Bronchial epithelial cell (primary cell): ENCODE measurements around the gene CIT. TPM values are rescaled to one million over a fixed set of nuclear protein-coding genes. Genes with fewer than 3 reads are reported as not detected.
A peak's percentile ranks its signal among the peaks of the same experiment; 100 is the strongest.

Experiments used
- DNase-seq: peaks from one replicate; pipeline ENCODE4 v3.0.0-alpha.2; 2010; ENCODE audit warnings: low read depth
- FAIRE-seq: peaks from 2 replicates; lab custom pipeline; 2011; peaks lifted over from hg19 to GRCh38; lab: Jason Lieb, UNC
- H3K27me3 ChIP-seq: 2 replicates; pipeline ENCODE4 v1.5.1; 2011; ENCODE audit warnings: low read length; ENCODE audit not compliant: control insufficient read depth, insufficient read depth
- H3K36me3 ChIP-seq: 2 replicates; pipeline ENCODE4 v1.5.1; 2011; ENCODE audit warnings: low read length; ENCODE audit not compliant: control insufficient read depth, insufficient read depth
- H3K4me3 ChIP-seq: 2 replicates; pipeline ENCODE4 v1.5.1; 2011; ENCODE audit warnings: mild to moderate bottlenecking, low read depth, low read length, control low read depth
- CTCF ChIP-seq: IDR thresholded peaks from 2 replicates; pipeline ENCODE4 v1.5.1; 2011; ENCODE audit warnings: mild to moderate bottlenecking, moderate library complexity, low read length, control low read depth, inconsistent platforms; ENCODE audit not compliant: insufficient read depth, severe bottlenecking
- total RNA-seq: library from RNA; depleted of rRNA; stranded (reverse); fragments of >200 nt; gene quantifications from 2 replicates; pipeline ENCODE4 v1.2.1, GENCODE V29; 2014

The CIT gene
- total RNA-seq, 1 donor from 2014 or later = 0.79 TPM

DNA sequence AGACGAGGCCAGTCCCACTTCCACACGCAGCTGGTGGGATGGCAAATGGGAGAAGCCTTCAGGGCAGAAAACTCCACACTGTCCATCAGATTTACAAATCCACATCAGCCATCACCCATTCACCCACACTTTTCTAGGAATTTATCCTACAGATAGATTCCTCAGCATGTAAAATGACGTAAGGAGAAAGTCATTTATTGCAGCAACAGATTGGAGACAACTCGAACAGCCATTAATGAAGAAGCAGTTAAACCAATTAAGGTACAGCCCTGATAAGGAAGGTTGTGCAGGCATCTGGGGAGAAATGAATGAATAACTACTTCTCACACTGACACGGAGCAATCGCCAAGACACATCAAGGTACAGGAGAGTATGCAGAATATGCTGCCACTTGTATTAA, 183.0 kb downstream of the CIT start:
- H3K4me3 ChIP-seq = no peak overlapping the region
- DNase-seq = no peak
- no peak for TF ChIP-seq CTCF
- H3K27me3 ChIP-seq = no peaks in the 10 kb centered on the region
- no peaks in the 10 kb centered on the region for H3K36me3 ChIP-seq
- FAIRE-seq = no peak

DNA sequence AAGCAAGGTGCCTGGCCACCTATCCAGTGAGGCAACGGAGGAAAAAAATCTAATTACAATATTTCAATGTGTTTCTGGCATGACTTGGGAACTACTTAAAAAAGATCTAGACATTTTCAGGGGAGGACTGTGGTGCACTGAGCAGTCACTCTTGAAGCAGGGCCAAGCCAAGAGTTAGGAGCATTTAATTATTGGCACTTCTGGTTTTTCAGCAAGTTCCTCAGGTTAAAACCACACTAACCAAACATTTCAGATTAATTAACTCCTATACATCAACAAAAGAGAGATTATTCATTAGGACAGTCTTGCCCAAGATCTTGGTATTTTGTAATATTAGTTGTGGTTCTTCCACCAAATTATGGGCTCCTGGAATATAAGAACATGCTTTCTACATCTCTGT, 183.6 kb downstream of the CIT start:
- H3K4me3 ChIP-seq = no peak overlapping the region

DNA sequence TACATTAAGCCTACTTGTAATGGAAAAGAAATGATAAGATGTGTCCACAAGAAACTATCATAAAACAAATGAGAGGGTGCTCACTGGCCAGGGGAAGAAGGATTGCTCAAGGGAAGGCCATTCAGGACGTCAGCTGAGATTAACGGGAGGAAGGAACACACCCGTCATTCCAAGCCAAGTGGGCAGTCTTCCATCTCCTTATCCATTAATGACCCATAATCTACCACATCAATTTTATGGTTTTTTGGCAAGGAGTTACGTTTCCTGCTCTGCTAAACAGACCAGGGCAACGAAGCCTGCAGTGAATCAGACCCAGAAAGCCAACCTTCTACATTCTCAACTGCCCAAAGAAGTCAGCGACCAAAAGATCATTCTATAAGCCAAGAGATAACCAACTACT, 184.1 kb downstream of the CIT start:
- TF ChIP-seq CTCF = no peak
- DNase-seq (peak; percentile 24), FAIRE-seq (no peak)
- H3K36me3 ChIP-seq = no peaks in the 10 kb centered on the region
- H3K27me3 ChIP-seq = no peaks in the 10 kb centered on the region
- no peak overlapping the region for H3K4me3 ChIP-seq

More for the DNA sequence above, 183.6 kb downstream of the CIT start:
- H3K36me3 ChIP-seq = no peaks in the 10 kb centered on the region
- H3K27me3 ChIP-seq = no peaks in the 10 kb centered on the region
- no peak for DNase-seq
- no peak for TF ChIP-seq CTCF
- FAIRE-seq = no peak

- no peak for FAIRE-seq
Observed at GRCh38 chr12:119692410-119692809, 184.7 kb downstream of the CIT start.

GRCh38 chr12:119691202-119691810, 185.8 kb downstream of the CIT start:
- TF ChIP-seq CTCF = no peak
- no peak overlapping the region for H3K4me3 ChIP-seq
- FAIRE-seq (no peak), DNase-seq (no peak)
- no peaks in the 10 kb centered on the region for H3K27me3 ChIP-seq
- no peaks in the 10 kb centered on the region for H3K36me3 ChIP-seq

More at GRCh38 chr12:119692410-119692809, 184.7 kb downstream of the CIT start:
- no peak for DNase-seq
- TF ChIP-seq CTCF = no peak
- Histone ChIP-seq H3K36me3 (no peaks in the 10 kb centered on the region), H3K4me3 (no peak overlapping the region), H3K27me3 (no peaks in the 10 kb centered on the region)
